ENCODE measurements around the gene SLC34A3. TPM values are rescaled to one million over a fixed set of nuclear protein-coding genes. Genes with fewer than 3 reads are reported as not detected.

Gene SLC34A3
- polyA plus RNA-seq, 1 experiment, result not detected

GRCh38 chr9:137188490-137189296 is 42.0 kb upstream of the SLC34A3 start, which contains the start of the genes ANAPC2 and SSNA1:
ANAPC2 (minus strand) TSS chr9:137188560; CDS start chr9:137188532, 28 bp downstream.
SSNA1 (plus strand) TSS chr9:137188676; CDS start chr9:137188727, 51 bp downstream.
- peak within 1 kb of the TSS; percentile 94 for H3K4me3 ChIP-seq (ENCODE audit: low read depth, low read length)
- no peaks in the 10 kb centered on the region for H3K27me3 ChIP-seq (ENCODE audit: control insufficient read depth, insufficient read depth, low read length)
- POLR2A ChIA-PET, result interaction anchor here (0.5 to 3.2 kb wide), 24 partner anchors 8 to 305 kb away, joined by 3 to 38 read pairs (median 5); partner anchors contain the start of genes EXD3, MAN1B1, NDOR1 and NELFB
- peak; percentile 58 for TF ChIP-seq CTCF (IDR thresholded peaks at IDR 0.05; ENCODE audit: low read depth, low read length)
- no peaks in the 10 kb centered on the region; the same call in 1 of the 2 replicates for H3K9me3 ChIP-seq (ENCODE audit: control insufficient read depth, insufficient read depth, low read length)
- peak within 1 kb of the TSS; percentile 96 for H3K27ac ChIP-seq (ENCODE audit: low read depth, low read length)
- DNase-seq (ENCODE audit: low read depth, low spot score), result peak; percentile 81
- CTCF ChIA-PET, result interaction anchor here (0.5 to 3.7 kb wide), 10 partner anchors 9 to 70 kb away, joined by 3 to 17 read pairs (median 6); partner anchors contain the start of genes RNF224 and TPRN

GRCh38 chr9:137189297-137190295 is 41.1 kb upstream of the SLC34A3 start:
- CTCF ChIA-PET, result interaction anchor here (0.5 to 3.7 kb wide), 10 partner anchors 8 to 71 kb away, joined by 3 to 17 read pairs (median 6); partner anchors contain the start of genes RNF224 and TPRN
- H3K4me3 ChIP-seq (ENCODE audit: low read depth, low read length), result peak overlapping the region; percentile 94
- no peaks in the 10 kb centered on the region; the same call in 1 of the 2 replicates for H3K9me3 ChIP-seq (ENCODE audit: control insufficient read depth, insufficient read depth, low read length)
- TF ChIP-seq CTCF (IDR thresholded peaks at IDR 0.05; ENCODE audit: low read depth, low read length), result no peak
- POLR2A ChIA-PET, result interaction anchor here (0.5 to 3.2 kb wide), 24 partner anchors 9 to 306 kb away, joined by 3 to 38 read pairs (median 5); partner anchors contain the start of genes EXD3, MAN1B1, NDOR1 and NELFB
- peak overlapping the region; percentile 96 for H3K27ac ChIP-seq (ENCODE audit: low read depth, low read length)
- no peaks in the 10 kb centered on the region for H3K27me3 ChIP-seq (ENCODE audit: control insufficient read depth, insufficient read depth, low read length)
- no peak for DNase-seq (ENCODE audit: low read depth, low spot score)

- Histone ChIP-seq H3K27ac (ENCODE audit: low read depth, low read length) (no peak overlapping the region), H3K4me3 (ENCODE audit: low read depth, low read length) (no peak overlapping the region), H3K9me3 (ENCODE audit: control insufficient read depth, insufficient read depth, low read length) (no peaks in the 10 kb centered on the region; the same call in 1 of the 2 replicates), H3K27me3 (ENCODE audit: control insufficient read depth, insufficient read depth, low read length) (no peaks in the 10 kb centered on the region)
- ChIA-PET CTCF (interaction anchor here (1.7 to 3.7 kb wide), 2 partner anchors 14 to 46 kb away, joined by 8 to 17 read pairs; no protein-coding TSS in a partner anchor), POLR2A (interaction anchor here (3.2 kb wide), 1 partner anchor 10 kb away, joined by 38 read pairs; the partner anchor contains the start of gene TPRN)
- no peak for DNase-seq (ENCODE audit: low read depth, low spot score)
- no peak for TF ChIP-seq CTCF (IDR thresholded peaks at IDR 0.05; ENCODE audit: low read depth, low read length)
Measured at GRCh38 chr9:137190315-137190856, 40.3 kb upstream of the SLC34A3 start.

DNA sequence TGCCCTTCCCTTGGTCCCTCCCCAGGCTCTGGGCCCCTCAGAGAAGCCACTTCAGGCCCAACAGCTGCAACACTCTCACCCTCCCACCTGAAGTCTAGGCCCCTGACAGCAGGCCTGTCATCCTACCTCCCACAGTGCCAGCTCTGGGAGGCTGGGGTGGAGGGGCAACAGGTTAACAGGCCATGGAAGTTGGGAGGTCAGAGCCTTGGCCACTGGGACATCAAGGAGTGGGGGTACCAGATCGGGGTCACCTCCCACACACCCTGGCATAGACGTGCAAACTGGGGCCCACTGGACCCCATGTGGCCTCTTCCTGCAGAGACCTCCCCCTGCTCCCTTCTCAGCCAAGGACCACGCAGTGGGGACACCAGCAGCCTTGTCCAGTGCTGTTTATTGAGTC is 39.5 kb upstream of the SLC34A3 start:
- Histone ChIP-seq H3K4me3 (ENCODE audit: low read depth, low read length) (no peak overlapping the region), H3K9me3 (ENCODE audit: control insufficient read depth, insufficient read depth, low read length) (no peaks in the 10 kb centered on the region; the same call in 1 of the 2 replicates), H3K27ac (ENCODE audit: low read depth, low read length) (no peak overlapping the region), H3K27me3 (ENCODE audit: control insufficient read depth, insufficient read depth, low read length) (no peaks in the 10 kb centered on the region)
- CTCF ChIA-PET, result no interaction called here
- TF ChIP-seq CTCF (IDR thresholded peaks at IDR 0.05; ENCODE audit: low read depth, low read length), result no peak
- POLR2A ChIA-PET, result no interaction called here
- DNase-seq (ENCODE audit: low read depth, low spot score), result no peak

All from AG04450 (cell line).